Upper lobe of left lung (tissue), 4 donors: ENCODE data around the gene RNPEPL1.
"Not testable (repeated sequence)": the region's sequence is repeated elsewhere in the genome, so short reads cannot be mapped to it uniquely, and the experiment has no call there.

Experiments
- EP300 ChIP-seq, 4 donors: sonication (generic); formaldehyde crosslinking; IDR thresholded peaks; one replicate each; pipeline ENCODE4 v1.5.1; 2017; ENCODE audit warnings: antibody characterized with exemption in 4 of 4, control low read depth in 2 of 4
- POLR2A ChIP-seq, 4 donors: fragments of 450-650 bp; IDR thresholded peaks; one replicate each; pipeline ENCODE4 v1.5.1; 2016 to 2017; ENCODE audit warnings: antibody characterized with exemption in 4 of 4, mild to moderate bottlenecking in 2 of 4
- POLR2AphosphoS5 ChIP-seq, 2 donors: sonication (generic); formaldehyde crosslinking; IDR thresholded peaks; one replicate each; pipeline ENCODE4 v1.5.1; 2017; ENCODE audit warnings: antibody characterized with exemption in 2 of 2
- TF ChIP-seq, protein P1 (sequence below), 6 experiments: fragments of 450-650 bp in 4 of 6; fragments of 200-600 bp in 2 of 6; sonication (generic) in 2 of 6; IDR thresholded peaks; one replicate each; pipeline ENCODE4 v1.5.1; 2016 to 2019; ENCODE audit warnings: antibody characterized with exemption in 6 of 6

DNA sequence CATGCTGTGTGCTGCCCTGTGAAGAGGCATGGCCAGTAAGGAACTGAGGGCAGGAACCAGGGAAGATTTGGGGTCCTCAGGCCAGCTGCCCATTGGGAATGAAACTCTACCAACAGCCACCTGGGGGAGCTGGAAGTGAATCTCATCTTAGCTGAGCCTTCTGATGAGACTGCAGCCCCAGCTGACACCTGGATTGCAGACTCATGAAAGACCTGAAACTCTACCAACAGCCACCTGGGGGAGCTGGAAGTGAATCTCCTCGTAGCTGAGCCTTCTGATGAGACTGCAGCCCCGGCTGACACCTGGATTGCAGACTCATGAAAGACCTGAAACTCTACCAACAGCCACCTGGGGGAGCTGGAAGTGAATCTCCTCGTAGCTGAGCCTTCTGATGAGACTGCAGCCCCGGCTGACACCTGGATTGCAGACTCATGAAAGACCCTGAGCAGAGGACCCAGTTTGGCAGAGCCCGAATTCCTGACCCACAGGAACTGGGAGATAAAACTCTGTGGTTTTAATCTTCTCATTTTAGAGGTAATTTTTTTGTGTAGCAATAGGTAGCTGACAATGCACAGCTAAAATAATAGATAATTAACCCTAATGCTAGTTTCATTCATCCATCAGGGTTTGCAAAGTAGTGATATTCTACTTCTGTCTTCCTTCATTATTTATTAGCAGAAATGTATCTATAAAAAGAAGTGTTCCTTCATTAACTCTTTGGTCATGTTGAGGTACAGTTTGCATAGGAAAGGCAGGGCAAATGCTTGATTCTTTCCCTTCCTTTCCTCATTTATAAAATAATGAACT lies 48.8 kb downstream of the RNPEPL1 start:
- not testable (repeated sequence) for TF ChIP-seq EP300, POLR2A, POLR2AphosphoS5 (IDR thresholded peaks at IDR 0.05)
- TF ChIP-seq, protein P1, sequence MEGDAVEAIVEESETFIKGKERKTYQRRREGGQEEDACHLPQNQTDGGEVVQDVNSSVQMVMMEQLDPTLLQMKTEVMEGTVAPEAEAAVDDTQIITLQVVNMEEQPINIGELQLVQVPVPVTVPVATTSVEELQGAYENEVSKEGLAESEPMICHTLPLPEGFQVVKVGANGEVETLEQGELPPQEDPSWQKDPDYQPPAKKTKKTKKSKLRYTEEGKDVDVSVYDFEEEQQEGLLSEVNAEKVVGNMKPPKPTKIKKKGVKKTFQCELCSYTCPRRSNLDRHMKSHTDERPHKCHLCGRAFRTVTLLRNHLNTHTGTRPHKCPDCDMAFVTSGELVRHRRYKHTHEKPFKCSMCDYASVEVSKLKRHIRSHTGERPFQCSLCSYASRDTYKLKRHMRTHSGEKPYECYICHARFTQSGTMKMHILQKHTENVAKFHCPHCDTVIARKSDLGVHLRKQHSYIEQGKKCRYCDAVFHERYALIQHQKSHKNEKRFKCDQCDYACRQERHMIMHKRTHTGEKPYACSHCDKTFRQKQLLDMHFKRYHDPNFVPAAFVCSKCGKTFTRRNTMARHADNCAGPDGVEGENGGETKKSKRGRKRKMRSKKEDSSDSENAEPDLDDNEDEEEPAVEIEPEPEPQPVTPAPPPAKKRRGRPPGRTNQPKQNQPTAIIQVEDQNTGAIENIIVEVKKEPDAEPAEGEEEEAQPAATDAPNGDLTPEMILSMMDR (IDR thresholded peaks at IDR 0.05): not testable (repeated sequence)
